Fibroblast of the aortic adventitia (primary cell): ENCODE results near the gene KIAA0825. TPM values are rescaled to one million over a fixed set of nuclear protein-coding genes. Genes with fewer than 3 reads are reported as not detected.

Source experiments
- DNase-seq: peaks from one replicate; pipeline ENCODE4 v3.0.0-alpha.2; 2010; ENCODE audit warnings: low read depth
- H3K4me3 ChIP-seq: 2 replicates; pipeline ENCODE4 v1.5.1; 2011; ENCODE audit warnings: low read depth, mild to moderate bottlenecking, control low read depth, low read length, moderate library complexity
- total RNA-seq: library from RNA; depleted of rRNA; stranded (reverse); fragments of >200 nt; gene quantifications from 2 replicates; pipeline ENCODE4 v1.2.3, GENCODE V29; 2012; ENCODE audit warnings: low replicate concordance
- TF ChIP-seq, protein P1 (sequence below): IDR thresholded peaks from 2 replicates; pipeline ENCODE4 v1.5.1; 2011; ENCODE audit warnings: mild to moderate bottlenecking, low read length, control low read depth, inconsistent platforms; ENCODE audit not compliant: insufficient read depth

KIAA0825 gene
- total RNA-seq, 1 donor = 12.2 TPM

DNA sequence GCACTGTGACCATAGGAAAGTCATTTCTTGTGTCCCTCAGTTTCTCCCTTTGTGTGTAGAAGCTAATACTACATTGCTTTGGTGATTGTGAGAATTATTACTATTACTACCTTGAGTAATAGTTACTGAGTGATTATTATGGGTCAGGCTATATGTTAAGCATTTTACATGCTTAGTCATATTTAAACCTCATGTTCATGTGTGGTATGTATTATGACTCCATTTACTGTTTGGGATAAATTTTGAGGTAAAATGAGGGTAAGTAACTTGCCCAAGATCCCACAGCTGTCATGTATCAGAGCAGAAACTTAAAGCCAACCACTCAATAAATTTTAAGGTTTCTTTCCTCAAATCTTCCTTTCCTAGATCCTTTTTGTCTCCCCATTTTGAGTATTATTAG lies 28.4 kb upstream of the KIAA0825 start:
- TF ChIP-seq, protein P1, sequence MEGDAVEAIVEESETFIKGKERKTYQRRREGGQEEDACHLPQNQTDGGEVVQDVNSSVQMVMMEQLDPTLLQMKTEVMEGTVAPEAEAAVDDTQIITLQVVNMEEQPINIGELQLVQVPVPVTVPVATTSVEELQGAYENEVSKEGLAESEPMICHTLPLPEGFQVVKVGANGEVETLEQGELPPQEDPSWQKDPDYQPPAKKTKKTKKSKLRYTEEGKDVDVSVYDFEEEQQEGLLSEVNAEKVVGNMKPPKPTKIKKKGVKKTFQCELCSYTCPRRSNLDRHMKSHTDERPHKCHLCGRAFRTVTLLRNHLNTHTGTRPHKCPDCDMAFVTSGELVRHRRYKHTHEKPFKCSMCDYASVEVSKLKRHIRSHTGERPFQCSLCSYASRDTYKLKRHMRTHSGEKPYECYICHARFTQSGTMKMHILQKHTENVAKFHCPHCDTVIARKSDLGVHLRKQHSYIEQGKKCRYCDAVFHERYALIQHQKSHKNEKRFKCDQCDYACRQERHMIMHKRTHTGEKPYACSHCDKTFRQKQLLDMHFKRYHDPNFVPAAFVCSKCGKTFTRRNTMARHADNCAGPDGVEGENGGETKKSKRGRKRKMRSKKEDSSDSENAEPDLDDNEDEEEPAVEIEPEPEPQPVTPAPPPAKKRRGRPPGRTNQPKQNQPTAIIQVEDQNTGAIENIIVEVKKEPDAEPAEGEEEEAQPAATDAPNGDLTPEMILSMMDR = no peak
- H3K4me3 ChIP-seq = no peak overlapping the region
- no peak for DNase-seq

DNA sequence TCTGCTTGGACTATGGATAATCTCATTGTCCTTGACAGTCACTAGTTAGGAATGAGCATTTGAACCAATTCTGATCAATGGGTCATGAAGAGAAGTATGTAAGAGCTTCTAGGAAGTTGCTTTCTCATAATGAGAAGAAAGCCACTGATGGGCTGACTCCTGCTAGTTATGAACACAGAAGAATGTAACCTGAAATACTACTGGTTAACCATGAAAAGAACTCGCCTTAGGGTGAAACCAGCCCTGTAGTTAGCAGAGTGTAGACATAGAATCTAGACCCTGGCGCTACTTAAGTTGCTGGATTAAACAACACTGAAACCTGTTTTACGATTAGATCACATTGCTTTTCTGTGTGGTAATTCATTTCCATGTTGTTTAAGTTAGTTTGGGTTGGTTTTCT lies 26.6 kb upstream of the KIAA0825 start:
- TF ChIP-seq, protein P1 = no peak
- DNase-seq = no peak
- no peak overlapping the region for H3K4me3 ChIP-seq

DNA sequence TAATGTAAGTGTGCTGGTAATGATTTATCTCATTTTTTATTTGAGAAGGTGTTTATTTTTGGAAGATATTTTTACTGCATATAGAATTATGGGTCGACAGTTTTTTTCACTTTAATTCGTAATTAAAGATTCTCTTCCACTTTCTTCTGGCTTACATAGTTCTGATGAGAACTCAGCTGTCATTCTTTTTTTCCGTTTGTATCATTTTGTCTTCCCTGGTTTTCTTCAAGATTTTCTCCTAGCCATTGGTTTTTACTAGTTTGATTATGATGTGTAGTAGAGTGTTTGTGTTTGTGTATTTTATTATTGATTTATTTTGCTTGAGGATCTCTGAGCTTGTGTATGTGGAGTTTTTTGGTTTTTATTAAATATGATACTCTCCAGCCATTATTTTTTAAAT lies 21.8 kb upstream of the KIAA0825 start:
- DNase-seq = no peak
- no peak overlapping the region for H3K4me3 ChIP-seq
- TF ChIP-seq, protein P1 = no peak

- no peak for DNase-seq
- TF ChIP-seq, protein P1 = no peak
- no peak overlapping the region for H3K4me3 ChIP-seq
Measured at GRCh38 chr5:94632024-94632423, 13.6 kb upstream of the KIAA0825 start.

GRCh38 chr5:94627191-94627590 lies 8.8 kb upstream of the KIAA0825 start:
- no peak for DNase-seq
- no peak overlapping the region for H3K4me3 ChIP-seq
- TF ChIP-seq, protein P1 = no peak

DNA sequence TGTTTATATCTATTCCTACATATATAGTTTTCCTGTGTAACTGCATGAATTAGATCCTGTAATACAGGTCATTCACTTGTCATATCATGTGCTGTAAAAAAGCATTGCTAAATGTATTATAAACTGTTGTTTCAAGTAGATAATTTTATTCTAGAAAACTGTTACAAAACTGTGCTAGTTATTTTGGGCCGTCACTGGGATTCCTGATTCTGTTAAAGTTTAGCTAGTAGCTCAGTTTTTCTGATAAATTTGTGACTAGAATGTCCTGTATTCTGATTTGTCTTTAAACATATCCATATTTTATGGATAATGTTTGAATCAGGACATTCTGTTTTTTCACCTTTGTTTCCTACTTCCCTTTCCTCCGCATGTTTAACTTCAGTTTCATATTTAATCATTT lies 5.5 kb upstream of the KIAA0825 start:
- no peak for DNase-seq
- TF ChIP-seq, protein P1 = no peak
- no peak overlapping the region for H3K4me3 ChIP-seq

- peak; percentile 6 for DNase-seq
- no peak overlapping the region for H3K4me3 ChIP-seq
- TF ChIP-seq, protein P1 = no peak
Measured at GRCh38 chr5:94623011-94623410, 4.6 kb upstream of the KIAA0825 start.
